Activated CD8-positive, alpha-beta memory T cell treated with anti-CD3 and anti-CD28 coated beads, Interleukin-2, amount 10 ng/mL, durations not matched to agents 7 days and 5 days (primary cell): Measurements from ENCODE around the gene IL10. TPM values are rescaled to one million over a fixed set of nuclear protein-coding genes. Genes with fewer than 3 reads are reported as not detected.

Source experiments
- ATAC-seq: fragments of 150-1000 bp; cut with Tn5 transposase; one replicate; pipeline ENCODE4 v1.10.0; 2021; ENCODE audit warnings: moderate library complexity
- CTCF ChIA-PET: fragments of 350-600 bp; sonication (Branson Sonifier 250); formaldehyde crosslinking; loops from one replicate; lab custom pipeline; 2021; ENCODE audit warnings: antibody characterized with exemption; lab: Charles Lee
- DNase-seq: peaks from one replicate; pipeline ENCODE4 v3.0.0-alpha.2; 2020
- H3K27ac Mint-ChIP-seq: one replicate; pipeline ENCODE4 v1.8.0; 2021; ENCODE audit warnings: mild to moderate bottlenecking, mixed read lengths
- H3K27me3 Mint-ChIP-seq: one replicate; pipeline ENCODE4 v1.8.0; 2021; ENCODE audit warnings: mixed read lengths
- H3K36me3 Mint-ChIP-seq: one replicate; pipeline ENCODE4 v1.8.0; 2021; ENCODE audit warnings: mild to moderate bottlenecking, mixed read lengths
- H3K4me1 Mint-ChIP-seq: one replicate; pipeline ENCODE4 v1.8.0; 2021; ENCODE audit warnings: mixed read lengths
- H3K4me3 Mint-ChIP-seq: one replicate; pipeline ENCODE4 v1.8.0; 2021; ENCODE audit warnings: mild to moderate bottlenecking, moderate library complexity, mixed read lengths
- H3K9me3 Mint-ChIP-seq: one replicate; pipeline ENCODE4 v1.8.0; 2022; ENCODE audit warnings: low read depth, mixed read lengths
- total RNA-seq, 2 experiments: library from RNA; stranded (reverse); gene quantifications; one replicate each; pipeline ENCODE4 v1.2.3, GENCODE V29; 2021

IL10 gene
- total RNA-seq, 2 experiments from 2014 or later: not detected

- no peak overlapping the region for H3K27ac Mint-ChIP-seq
- H3K27me3 Mint-ChIP-seq: peaks cover 39% of the 10 kb centered on the region
- DNase-seq (no peak), ATAC-seq (no peak)
- no peak overlapping the region for H3K4me3 Mint-ChIP-seq
- peaks cover 19% of the 10 kb centered on the region for H3K36me3 Mint-ChIP-seq
- H3K4me1 Mint-ChIP-seq: peaks cover 22% of the 10 kb centered on the region
- CTCF ChIA-PET: interaction anchor here (0.9 to 1.3 kb wide), 5 partner anchors 8 to 159 kb away, joined by 3 to 4 read pairs (median 4); no protein-coding TSS in a partner anchor
- H3K9me3 Mint-ChIP-seq: no peaks in the 10 kb centered on the region
Measured at GRCh38 chr1:206752481-206752880, 19.8 kb downstream of the IL10 start.

GRCh38 chr1:206751891-206752290, 20.4 kb downstream of the IL10 start:
- no peak for DNase-seq
- Mint-ChIP-seq H3K27me3 (peaks cover 39% of the 10 kb centered on the region), H3K4me1 (peaks cover 22% of the 10 kb centered on the region), H3K27ac (no peak overlapping the region), H3K9me3 (no peaks in the 10 kb centered on the region), H3K4me3 (no peak overlapping the region), H3K36me3 (peaks cover 21% of the 10 kb centered on the region)
- CTCF ChIA-PET: interaction anchor here (1.2 kb wide), 1 partner anchor 12 kb away, joined by 3 read pairs; no protein-coding TSS in a partner anchor
- ATAC-seq: no peak

GRCh38 chr1:206748348-206749030, 23.8 kb downstream of the IL10 start:
- DNase-seq: no peak
- CTCF ChIA-PET: interaction anchor here (0.8 to 2.6 kb wide), 6 partner anchors 18 to 57 kb away, joined by 3 to 6 read pairs (median 5); no protein-coding TSS in a partner anchor
- Mint-ChIP-seq H3K27ac (no peak overlapping the region), H3K4me3 (no peak overlapping the region), H3K9me3 (no peaks in the 10 kb centered on the region), H3K4me1 (peaks cover 29% of the 10 kb centered on the region), H3K36me3 (peaks cover 7% of the 10 kb centered on the region), H3K27me3 (peaks cover 38% of the 10 kb centered on the region)
- no peak for ATAC-seq

- peaks cover 60% of the 10 kb centered on the region for H3K4me1 Mint-ChIP-seq
- CTCF ChIA-PET: interaction anchor here (0.9 to 3.2 kb wide), 13 partner anchors 10 to 167 kb away, joined by 3 to 19 read pairs (median 4); partner anchors contain the start of gene IL19
- no peak for DNase-seq
- H3K36me3 Mint-ChIP-seq: peaks cover 7% of the 10 kb centered on the region
- H3K27ac Mint-ChIP-seq: no peak overlapping the region
- H3K4me3 Mint-ChIP-seq: no peak overlapping the region
- H3K9me3 Mint-ChIP-seq: no peaks in the 10 kb centered on the region
- peaks cover 36% of the 10 kb centered on the region for H3K27me3 Mint-ChIP-seq
- peak; percentile 2 for ATAC-seq
Measured at GRCh38 chr1:206745301-206745700, 27.0 kb downstream of the IL10 start.

- H3K27ac Mint-ChIP-seq: no peak overlapping the region
- DNase-seq: peak; percentile 72
- peaks cover 65% of the 10 kb centered on the region for H3K4me1 Mint-ChIP-seq
Measured at GRCh38 chr1:206744683-206745082, 27.6 kb downstream of the IL10 start.

GRCh38 chr1:206742719-206743383, 29.4 kb downstream of the IL10 start:
- ATAC-seq (peak; percentile 18), DNase-seq (peak; percentile 59)
- CTCF ChIA-PET: interaction anchor here (0.8 to 4.8 kb wide), 6 partner anchors 8 to 170 kb away, joined by 3 to 47 read pairs (median 12); no protein-coding TSS in a partner anchor
- Mint-ChIP-seq H3K27me3 (peaks cover 18% of the 10 kb centered on the region), H3K4me3 (no peak overlapping the region), H3K4me1 (peaks cover 77% of the 10 kb centered on the region), H3K27ac (peak overlapping the region; percentile 63), H3K9me3 (no peaks in the 10 kb centered on the region), H3K36me3 (peaks cover 8% of the 10 kb centered on the region)

More at GRCh38 chr1:206744683-206745082, 27.6 kb downstream of the IL10 start:
- Mint-ChIP-seq H3K4me3 (no peak overlapping the region), H3K36me3 (peaks cover 7% of the 10 kb centered on the region), H3K9me3 (no peaks in the 10 kb centered on the region), H3K27me3 (peaks cover 32% of the 10 kb centered on the region)
- CTCF ChIA-PET: interaction anchor here (0.9 to 3.2 kb wide), 14 partner anchors 8 to 238 kb away, joined by 3 to 19 read pairs (median 4); partner anchors contain the start of genes IL10 and IL19
- ATAC-seq: peak; percentile 65

- Mint-ChIP-seq H3K36me3 (peaks cover 3% of the 10 kb centered on the region), H3K9me3 (no peaks in the 10 kb centered on the region), H3K4me3 (no peak overlapping the region), H3K27me3 (peaks cover 14% of the 10 kb centered on the region), H3K27ac (no peak overlapping the region), H3K4me1 (peaks cover 90% of the 10 kb centered on the region)
- DNase-seq (no peak), ATAC-seq (no peak)
- CTCF ChIA-PET: interaction anchor here (1.1 to 4.8 kb wide), 4 partner anchors 15 to 171 kb away, joined by 3 to 47 read pairs (median 20); no protein-coding TSS in a partner anchor
Measured at GRCh38 chr1:206741142-206741701, 31.1 kb downstream of the IL10 start.

GRCh38 chr1:206739411-206740076, 32.8 kb downstream of the IL10 start:
- peaks cover 96% of the 10 kb centered on the region for H3K4me1 Mint-ChIP-seq
- H3K27me3 Mint-ChIP-seq: peaks cover 11% of the 10 kb centered on the region
- CTCF ChIA-PET: interaction anchor here (0.8 to 4.8 kb wide), 20 partner anchors 9 to 243 kb away, joined by 3 to 47 read pairs (median 4); no protein-coding TSS in a partner anchor
- peak overlapping the region; percentile 84 for H3K27ac Mint-ChIP-seq
- ATAC-seq: peak; percentile 76
- peak overlapping the region; percentile 17 for H3K4me3 Mint-ChIP-seq
- DNase-seq: peak; percentile 77
- H3K9me3 Mint-ChIP-seq: no peaks in the 10 kb centered on the region
- H3K36me3 Mint-ChIP-seq: peaks cover 6% of the 10 kb centered on the region

GRCh38 chr1:206738370-206739366, 33.6 kb downstream of the IL10 start:
- Mint-ChIP-seq H3K9me3 (no peaks in the 10 kb centered on the region), H3K4me1 (peaks cover 95% of the 10 kb centered on the region), H3K36me3 (peaks cover 6% of the 10 kb centered on the region), H3K27ac (peak overlapping the region; percentile 84), H3K4me3 (peak overlapping the region; percentile 17), H3K27me3 (peaks cover 8% of the 10 kb centered on the region)
- DNase-seq (no peak), ATAC-seq (no peak)
- CTCF ChIA-PET: interaction anchor here (0.8 to 21.9 kb wide), 21 partner anchors 8 to 186 kb away, joined by 3 to 488 read pairs (median 7); partner anchors contain the start of gene IL19

GRCh38 chr1:206737729-206738201, 34.5 kb downstream of the IL10 start:
- ATAC-seq (peak; percentile 27), DNase-seq (no peak)
- Mint-ChIP-seq H3K4me3 (no peak overlapping the region), H3K9me3 (no peaks in the 10 kb centered on the region), H3K27ac (peak overlapping the region; percentile 62), H3K4me1 (peaks cover 86% of the 10 kb centered on the region), H3K27me3 (peaks cover 8% of the 10 kb centered on the region), H3K36me3 (peaks cover 12% of the 10 kb centered on the region)
- CTCF ChIA-PET: interaction anchor here (0.8 to 21.9 kb wide), 9 partner anchors 13 to 187 kb away, joined by 3 to 488 read pairs (median 6); partner anchors contain the start of gene IL19

- peaks cover 8% of the 10 kb centered on the region for H3K27me3 Mint-ChIP-seq
- H3K4me3 Mint-ChIP-seq: no peak overlapping the region
- peaks cover 79% of the 10 kb centered on the region for H3K4me1 Mint-ChIP-seq
- peak overlapping the region; percentile 75 for H3K27ac Mint-ChIP-seq
- ATAC-seq: peak; percentile 35
- peaks cover 16% of the 10 kb centered on the region for H3K36me3 Mint-ChIP-seq
- CTCF ChIA-PET: interaction anchor here (0.6 to 21.9 kb wide), 16 partner anchors 12 to 246 kb away, joined by 3 to 488 read pairs (median 10); partner anchors contain the start of gene IL19
- H3K9me3 Mint-ChIP-seq: no peaks in the 10 kb centered on the region
- DNase-seq: peak; percentile 70
Measured at GRCh38 chr1:206736878-206737728, 35.2 kb downstream of the IL10 start.
